HG03520 (cell line): ENCODE data around the gene DDIT4.
A peak's percentile ranks its signal among the peaks of the same experiment; 100 is the strongest.
"Not testable (repeated sequence)": the region's sequence is repeated elsewhere in the genome, so short reads cannot be mapped to it uniquely, and the experiment has no call there.

Experiments
- ATAC-seq: cut with Tn5 transposase; IDR thresholded peaks from one replicate; pipeline ENCODE4 v1.9.1; 2021; ENCODE audit warnings: mild to moderate bottlenecking, moderate library complexity; ENCODE audit not compliant: unreplicated experiment

DDIT4 gene

DNA sequence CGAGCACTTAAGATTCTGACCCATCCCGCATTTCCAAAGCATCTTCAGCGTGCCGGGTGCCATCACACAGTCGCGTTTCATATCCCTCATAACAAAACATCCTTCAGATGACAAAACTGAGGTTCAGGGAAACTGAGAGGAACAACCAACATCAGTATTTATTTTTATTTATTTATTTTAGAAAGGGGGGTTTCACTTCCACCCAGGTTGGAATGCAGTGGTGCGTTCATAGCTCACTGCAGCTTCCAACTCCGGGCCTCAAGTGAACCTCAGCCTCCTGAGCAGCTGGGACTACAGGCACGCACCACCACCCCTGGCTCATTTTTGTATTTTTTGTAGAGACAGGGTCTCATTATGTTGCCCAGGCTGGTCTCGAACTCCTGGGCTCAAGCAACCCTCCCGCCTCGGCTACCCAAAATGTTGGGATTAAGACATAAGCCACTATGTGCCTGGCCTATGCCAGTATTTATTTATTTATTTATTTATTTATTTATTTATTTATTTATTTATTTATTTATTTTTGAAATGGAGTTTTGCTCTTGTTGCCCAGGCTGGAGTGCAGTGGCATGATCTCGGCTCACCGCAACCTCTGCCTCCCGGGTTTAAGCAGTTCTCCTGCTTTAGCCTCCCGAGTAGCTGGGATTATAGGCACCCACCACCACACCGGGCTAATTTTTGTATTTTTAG is 24.4 kb upstream of the DDIT4 start:
- ATAC-seq = not testable (repeated sequence)

GRCh38 chr10:72250666-72251065 is 23.1 kb upstream of the DDIT4 start:
- ATAC-seq = no peak

DNA sequence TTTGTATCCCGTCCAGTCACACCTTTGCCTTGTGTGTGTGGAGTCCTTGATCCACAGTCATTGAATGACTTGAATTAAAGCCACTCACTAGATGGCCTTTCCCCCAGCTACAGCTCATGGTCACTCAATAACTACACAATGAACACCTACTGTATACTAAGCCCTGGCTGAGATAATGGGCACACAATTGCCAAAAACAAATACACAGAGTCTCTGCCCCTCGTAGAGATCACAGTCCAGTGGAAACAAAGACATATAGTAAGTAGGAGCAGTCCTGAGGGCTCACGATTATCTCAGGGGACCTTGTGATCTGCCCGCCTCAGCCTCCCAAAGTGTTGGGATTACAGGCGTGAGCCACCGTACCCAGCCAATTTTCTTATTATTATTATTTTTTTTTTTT is 22.1 kb upstream of the DDIT4 start:
- ATAC-seq = no peak

- ATAC-seq = no peak
Observed at GRCh38 chr10:72252972-72253371, 20.8 kb upstream of the DDIT4 start.

- ATAC-seq = no peak
Observed at GRCh38 chr10:72253578-72253977, 20.1 kb upstream of the DDIT4 start.

GRCh38 chr10:72254813-72255568 is 18.7 kb upstream of the DDIT4 start:
- ATAC-seq = no peak

- ATAC-seq = no peak
Observed at GRCh38 chr10:72255977-72256729, 17.6 kb upstream of the DDIT4 start.

DNA sequence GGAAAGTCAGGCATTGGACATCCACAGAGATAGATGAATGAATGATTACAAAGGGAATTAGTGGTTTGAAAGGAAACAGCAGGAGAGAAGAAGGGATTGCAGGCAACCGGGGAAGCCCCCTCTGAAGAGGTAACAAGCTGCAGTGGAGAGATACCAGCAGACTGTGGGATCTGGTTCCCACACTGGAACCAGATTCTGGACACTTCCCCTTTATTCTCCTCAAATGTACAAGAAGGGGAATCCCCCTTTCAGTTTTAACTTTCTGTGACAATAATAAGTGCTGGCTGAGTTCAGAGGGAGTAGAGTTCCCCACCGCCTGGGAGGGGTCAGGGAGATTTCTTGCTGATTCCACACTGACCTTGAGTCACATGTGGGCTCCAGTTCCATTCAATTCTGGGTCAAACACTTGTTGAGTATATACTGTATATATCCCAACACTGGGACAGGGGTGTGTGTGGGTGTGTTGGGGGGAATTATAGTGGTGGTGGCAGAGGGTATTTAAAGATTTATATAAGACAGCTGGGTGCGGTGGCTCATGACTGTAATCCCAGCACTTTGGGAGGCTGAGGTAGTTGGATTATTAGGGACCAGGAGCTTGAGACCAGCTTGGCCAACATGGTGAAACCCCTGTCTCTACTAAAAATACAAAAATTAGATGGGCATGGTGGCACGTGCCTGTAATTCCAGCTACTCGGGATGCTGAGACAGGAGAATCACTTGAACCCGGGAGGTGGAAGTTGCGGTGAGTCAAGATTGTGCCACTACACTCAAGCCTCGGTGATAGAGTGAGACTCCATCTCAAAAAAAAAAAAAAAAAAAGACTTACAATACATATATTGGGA is 16.5 kb upstream of the DDIT4 start:
- no peak for ATAC-seq

DNA sequence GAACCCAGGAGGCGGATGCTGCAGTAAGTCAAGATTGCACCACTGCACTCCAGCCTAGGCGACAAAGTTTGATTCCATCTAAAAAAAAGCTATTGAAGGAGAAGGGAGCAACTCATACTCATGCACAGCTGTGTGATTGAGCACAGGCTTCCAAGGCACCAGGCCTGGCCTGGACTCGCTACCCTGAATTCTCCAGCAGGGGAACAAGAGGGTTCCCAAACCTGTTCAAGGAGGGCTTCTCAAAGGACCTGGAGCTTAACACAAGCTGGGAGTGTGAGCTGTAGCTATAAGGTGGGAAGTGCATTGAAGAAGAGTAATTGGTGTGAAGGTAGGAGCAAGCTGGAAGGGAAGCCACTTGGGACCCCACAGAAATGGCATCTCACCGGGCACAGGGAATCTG is 15.1 kb upstream of the DDIT4 start:
- no peak for ATAC-seq

GRCh38 chr10:72259491-72260238 is 14.1 kb upstream of the DDIT4 start:
- ATAC-seq = no peak

DNA sequence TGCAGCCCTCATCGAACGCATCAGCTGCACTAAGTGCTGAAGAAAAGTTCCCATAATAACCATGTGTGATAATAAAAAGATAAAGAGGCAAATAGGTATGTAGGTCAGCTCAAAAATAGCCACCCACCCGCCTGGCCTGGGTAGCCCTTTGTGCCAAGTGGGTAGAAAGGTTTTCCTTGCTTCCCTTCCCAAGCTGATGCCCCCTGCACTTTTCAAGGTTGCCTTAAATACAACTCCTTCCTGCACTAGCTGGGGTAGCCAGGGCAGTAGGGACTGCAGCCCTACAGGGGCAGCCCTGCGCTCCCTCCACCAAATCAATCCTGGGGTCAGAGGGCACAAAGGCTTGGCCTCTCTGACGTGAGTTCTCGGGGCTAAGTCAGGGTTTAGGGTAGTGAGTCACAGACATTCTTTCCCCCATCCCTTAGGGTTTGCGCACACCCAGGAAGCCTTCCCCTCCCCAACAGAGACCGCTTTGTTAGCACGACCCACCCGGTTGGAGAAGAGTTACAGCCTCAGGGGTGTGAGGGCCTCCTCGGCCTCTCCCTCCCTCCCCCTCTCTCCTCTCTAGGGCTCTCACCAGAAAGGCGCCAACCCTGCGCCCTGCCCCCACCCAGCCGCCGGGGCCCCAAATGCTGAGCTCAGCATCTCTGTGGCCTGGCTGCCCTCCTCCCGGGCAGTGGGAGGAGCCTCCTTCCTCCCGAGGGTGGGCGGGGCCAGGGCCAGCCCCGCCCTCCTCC is 13.3 kb upstream of the DDIT4 start:
- peak; percentile 56 for ATAC-seq

DNA sequence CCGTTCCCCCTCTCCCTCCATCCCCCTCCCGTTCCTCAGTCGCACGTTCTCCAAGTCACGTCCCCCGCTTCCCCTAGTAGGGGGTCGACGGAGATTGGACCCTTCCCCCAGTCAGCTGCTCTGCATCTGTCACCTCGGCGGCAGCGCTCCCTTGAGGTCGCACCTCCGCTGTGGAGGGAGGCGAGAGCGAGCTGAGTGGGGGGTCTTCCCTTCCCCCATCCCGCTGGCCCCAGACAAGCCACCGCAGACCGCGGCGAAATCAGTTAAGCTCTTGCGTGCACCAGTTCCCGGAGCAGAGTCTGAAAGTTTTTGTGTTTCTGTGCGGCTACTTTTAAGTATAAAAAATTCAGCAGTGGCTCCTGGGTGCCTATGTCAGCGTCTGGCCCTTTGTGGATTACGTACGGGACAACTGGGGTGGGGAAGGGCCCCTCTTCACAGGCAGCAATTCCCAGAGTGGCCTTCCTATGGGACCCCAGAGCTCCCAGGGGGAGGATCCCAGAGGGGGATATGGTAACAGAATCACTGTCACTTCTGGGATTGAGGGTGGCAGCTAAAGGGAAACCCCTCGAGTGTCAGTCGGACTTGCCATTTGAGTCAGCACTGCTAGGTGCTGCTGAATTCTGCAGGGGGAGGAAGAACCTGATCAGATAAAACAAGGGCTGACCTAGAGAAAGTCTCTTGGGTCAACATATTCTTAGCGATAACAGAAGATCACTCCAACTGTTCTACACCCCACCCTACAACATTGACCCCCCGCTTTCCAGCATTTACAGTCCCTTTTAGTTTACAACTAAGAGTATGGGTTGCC is 12.5 kb upstream of the DDIT4 start:
- ATAC-seq = peak; percentile 40

- ATAC-seq = peak; percentile 11
Observed at GRCh38 chr10:72261784-72262404, 11.8 kb upstream of the DDIT4 start.

DNA sequence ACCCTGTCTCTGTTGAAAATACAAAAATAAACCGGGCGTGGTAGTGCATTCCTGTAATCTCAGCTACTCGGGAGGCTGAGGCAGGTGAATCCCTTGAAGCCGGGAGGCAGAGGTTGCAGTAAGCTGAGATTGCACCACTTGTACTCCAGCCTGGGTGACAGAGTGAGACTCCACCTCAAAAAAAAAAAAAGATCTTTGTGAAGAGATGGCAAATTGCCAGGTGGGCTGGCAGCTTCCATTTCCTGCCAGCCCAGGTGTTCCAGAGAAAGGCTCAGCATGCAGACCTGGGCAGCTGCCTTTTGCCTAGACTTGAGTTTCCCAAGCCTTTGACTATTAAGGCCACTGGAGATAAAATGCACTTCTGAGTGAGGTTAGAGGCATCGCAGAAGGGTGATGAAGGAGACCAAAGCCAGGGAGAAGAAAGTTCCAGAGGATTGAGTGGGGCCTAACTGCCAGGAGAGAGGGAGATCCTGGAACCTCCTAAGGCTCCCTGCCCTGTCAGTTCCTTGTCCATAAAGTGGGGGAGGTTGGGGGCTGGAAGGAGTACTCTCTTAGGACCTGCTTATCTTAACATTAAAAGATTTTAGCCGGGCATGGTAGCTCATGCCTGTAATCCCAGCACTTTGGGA is 10.0 kb upstream of the DDIT4 start:
- no peak for ATAC-seq

DNA sequence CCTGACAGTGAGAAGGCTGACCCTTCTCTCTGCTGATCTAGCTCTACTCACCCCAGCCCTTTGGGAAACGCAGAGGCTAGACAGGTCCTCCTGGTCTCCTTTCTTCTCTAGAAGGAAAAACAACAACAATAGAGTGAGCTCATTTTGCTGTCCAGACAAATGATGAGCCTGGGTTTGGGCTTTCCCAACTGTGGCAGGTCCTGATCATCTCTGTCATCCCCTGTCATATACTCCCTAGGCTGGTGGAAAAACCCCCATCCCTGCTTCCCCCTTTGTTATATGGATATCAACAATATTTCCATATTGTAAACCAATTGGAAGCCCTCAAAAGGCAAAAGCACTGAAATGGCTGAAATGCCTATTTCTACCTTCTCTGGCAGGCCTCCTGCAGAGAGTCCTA is 9.2 kb upstream of the DDIT4 start:
- ATAC-seq = no peak

DNA sequence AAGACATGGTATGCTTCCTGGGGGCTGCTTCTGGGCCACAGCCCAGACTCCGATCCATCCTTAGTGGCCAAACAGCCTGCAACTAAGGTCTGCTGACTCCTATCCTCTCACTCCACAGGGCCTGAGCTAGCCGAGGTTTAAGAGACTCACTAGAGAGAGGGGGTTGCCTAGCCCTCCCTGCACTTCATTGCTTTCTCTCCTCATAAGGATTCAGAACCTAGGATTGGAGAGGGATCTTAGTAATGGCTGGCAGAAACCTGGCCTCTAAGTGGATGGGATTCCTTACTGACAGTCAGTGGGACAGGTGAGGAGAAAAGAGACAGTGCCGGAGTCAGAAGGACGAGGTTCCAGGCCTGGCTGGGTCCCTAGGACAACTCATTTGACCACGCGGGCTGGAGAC is 8.2 kb upstream of the DDIT4 start:
- ATAC-seq = no peak

DNA sequence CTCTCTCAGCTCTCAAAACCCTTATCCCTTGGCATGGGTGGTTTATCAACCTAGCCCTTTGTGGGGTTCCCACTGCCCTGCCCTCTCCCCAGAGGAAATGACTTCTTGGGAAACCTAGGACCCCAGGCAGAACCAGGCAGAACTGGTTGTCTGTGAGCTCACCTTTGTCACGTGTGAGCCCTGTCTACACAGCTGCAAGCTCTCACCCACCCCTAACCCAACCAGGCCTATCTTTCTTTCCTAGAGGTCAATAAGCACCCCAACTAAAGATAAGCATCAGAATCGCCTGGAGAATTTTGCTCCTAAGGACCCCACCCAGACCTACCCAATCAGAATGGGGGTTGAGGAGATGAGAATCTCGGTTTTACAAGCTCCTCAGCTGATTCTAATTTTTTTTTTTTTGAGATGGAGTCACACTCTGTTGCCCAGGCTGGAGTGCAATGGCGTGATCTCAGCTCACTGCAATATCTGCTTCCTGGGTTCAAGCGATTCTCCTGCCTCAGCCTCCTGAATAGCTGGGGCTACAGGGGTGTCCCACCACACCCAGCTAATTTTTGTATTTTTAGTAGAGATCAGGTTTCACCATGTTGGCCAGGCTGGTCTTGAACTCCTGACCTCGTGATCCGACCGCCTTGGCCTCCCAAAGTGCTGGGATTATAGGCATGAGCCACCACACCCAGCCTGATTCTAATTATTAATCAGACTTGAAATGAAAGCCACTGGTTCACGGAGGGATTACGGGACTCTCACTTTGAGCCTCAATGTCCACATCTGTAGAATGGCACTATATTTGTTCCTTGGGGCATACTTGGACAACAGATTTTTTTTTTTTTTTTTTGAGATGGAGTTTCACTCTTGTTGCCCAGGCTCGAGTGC is 7.5 kb upstream of the DDIT4 start:
- ATAC-seq = no peak
